HCT116 (cell line): ENCODE data around the gene PPM1M. TPM values are rescaled to one million over a fixed set of nuclear protein-coding genes. Genes with fewer than 3 reads are reported as not detected.

ENCODE experiments used
- ATAC-seq: fragments of 200-7000 bp; cut with Tn5 transposase; 2 replicates; pipeline ENCODE4 v1.9.1; 2020; ENCODE audit warnings: mild to moderate bottlenecking, moderate library complexity
- BruUV-seq: library from RNA; stranded (reverse); fragments of 400-500 nt; replicated peaks from 2 replicates; lab custom pipeline; 2021; lab: Mats Ljungman, UMichigan
- CTCF ChIA-PET: fragments of 300-600 bp; sonication (Branson Sonifier 250); formaldehyde crosslinking; loops from one replicate; lab custom pipeline; 2021; ENCODE audit warnings: antibody characterized with exemption; lab: Charles Lee
- POLR2A ChIA-PET: fragments of 300-600, 350-600 bp; sonication (Branson Sonifier 250); formaldehyde crosslinking; loops from one replicate; lab custom pipeline; 2021; ENCODE audit warnings: antibody characterized with exemption; lab: Charles Lee
- RAD21 ChIA-PET, 2 experiments: fragments of 300-600 bp; sonication (Branson Sonifier 250); formaldehyde crosslinking; loops; one replicate each; lab custom pipeline; 2023; ENCODE audit warnings: low total read pairs in 2 of 2; ENCODE audit not compliant: uncharacterized antibody in 2 of 2, unreplicated experiment in 2 of 2, low non-redundant PET in 1 of 2; lab: Charles Lee
- DNase-seq: peaks from one replicate; pipeline ENCODE4 v3.0.0-alpha.2; 2010; ENCODE audit warnings: low read depth, low spot score
- H2AFZ ChIP-seq: fragments of 200-600 bp; shearing (Covaris generic), sonication (generic); 2 replicates; pipeline ENCODE4 v1.6.1; 2017; ENCODE audit warnings: low read depth, mixed run types, mixed read lengths, antibody characterized with exemption, low read length; ENCODE audit not compliant: poor library complexity, severe bottlenecking
- H3K27ac ChIP-seq: 2 replicates; pipeline ENCODE4 v1.5.1; 2012; ENCODE audit warnings: low read depth, low read length
- H3K27me3 ChIP-seq: fragments of 200-600 bp; sonication (generic); 2 replicates; pipeline ENCODE4 v1.6.1; 2016; ENCODE audit warnings: mixed run types, low read length, mixed read lengths; ENCODE audit not compliant: insufficient read depth
- H3K36me3 ChIP-seq, 2 experiments: fragments of 200-500 bp in 1 of 2; fragments of 200-600 bp in 1 of 2; sonication (Bioruptor generic) in 1 of 2; sonication (generic) in 1 of 2; 2 replicates each; pipeline versions ENCODE4 v1.5.1 to v1.6.1; 2014 to 2016; ENCODE audit warnings: low read length in 2 of 2, inconsistent platforms in 1 of 2, mixed read lengths in 1 of 2, mixed run types in 1 of 2; ENCODE audit not compliant: insufficient read depth in 2 of 2, control insufficient read depth in 1 of 2
- H3K4me1 ChIP-seq, 2 experiments: fragments of 200-600 bp in 1 of 2; sonication (generic) in 1 of 2; 2 replicates each; pipeline versions ENCODE4 v1.5.1 to v1.6.1; 2012 to 2017; ENCODE audit warnings: low read length in 2 of 2, inconsistent platforms in 1 of 2, mild to moderate bottlenecking in 1 of 2, mixed read lengths in 1 of 2, mixed run types in 1 of 2, moderate library complexity in 1 of 2; ENCODE audit not compliant: insufficient read depth in 2 of 2, control insufficient read depth in 1 of 2
- H3K4me2 ChIP-seq: fragments of 200-600 bp; sonication (generic); 2 replicates; pipeline ENCODE4 v1.6.1; 2017; ENCODE audit warnings: mixed run types, low read length, mixed read lengths
- H3K4me3 ChIP-seq, 2 experiments: fragments of 200-600 bp in 1 of 2; sonication (generic) in 1 of 2; replicated peaks in 1 of 2; 2 replicates each; pipeline ENCODE4 v1.5.1; 2011 to 2016; ENCODE audit warnings: low read length in 2 of 2, control low read depth in 1 of 2, low read depth in 1 of 2, mild to moderate bottlenecking in 1 of 2, mixed read lengths in 1 of 2, mixed run types in 1 of 2
- H3K79me2 ChIP-seq: fragments of 200-600 bp; sonication (generic); 2 replicates; pipeline ENCODE4 v1.6.1; 2017; ENCODE audit warnings: mild to moderate bottlenecking, mixed run types, low read length, moderate library complexity, mixed read lengths; ENCODE audit not compliant: insufficient read depth
- H3K9ac ChIP-seq: fragments of 200-600 bp; sonication (generic); 2 replicates; pipeline ENCODE4 v1.6.1; 2016; ENCODE audit warnings: low read length, mixed read lengths
- H3K9me2 ChIP-seq: fragments of 200-600 bp; sonication (generic), shearing (Covaris generic); 2 replicates; pipeline ENCODE4 v1.6.1; 2017; ENCODE audit warnings: mixed run types, mild to moderate bottlenecking, moderate library complexity; ENCODE audit not compliant: insufficient read depth
- H3K9me3 ChIP-seq, 2 experiments: fragments of 200-500 bp in 1 of 2; fragments of 200-600 bp in 1 of 2; sonication (Bioruptor generic) in 1 of 2; sonication (generic) in 1 of 2; 2 replicates each; pipeline ENCODE4 v1.6.1; 2014 to 2017; ENCODE audit warnings: low read length in 2 of 2, mixed read lengths in 2 of 2, inconsistent platforms in 1 of 2, low read depth in 1 of 2, mild to moderate bottlenecking in 1 of 2, mixed run types in 1 of 2, moderate library complexity in 1 of 2; ENCODE audit not compliant: control insufficient read depth in 1 of 2, insufficient read depth in 1 of 2
- H4K20me1 ChIP-seq: fragments of 200-600 bp; sonication (generic), shearing (Covaris generic); 2 replicates; pipeline ENCODE4 v1.6.1; 2017; ENCODE audit warnings: mixed run types, mild to moderate bottlenecking, moderate library complexity; ENCODE audit not compliant: insufficient read depth
- ATF3 ChIP-seq: IDR thresholded peaks from 2 replicates; pipeline ENCODE4 v1.6.1; 2012
- CBX3 ChIP-seq: IDR thresholded peaks from 2 replicates; pipeline ENCODE4 v1.6.1; 2012; ENCODE audit warnings: low read depth
- CEBPB ChIP-seq: IDR thresholded peaks from 2 replicates; pipeline ENCODE4 v1.6.1; 2012; ENCODE audit warnings: low read depth
- CTCF ChIP-seq, 3 experiments: fragments of 200-600 bp in 1 of 3; sonication (generic) in 1 of 3; IDR thresholded peaks in 2 of 3; conservative IDR thresholded peaks in 1 of 3; 2 replicates each; pipeline ENCODE4 v1.5.1; 2012 to 2017; ENCODE audit warnings: low read depth in 2 of 3, low read length in 2 of 3, antibody characterized with exemption in 1 of 3, borderline replicate concordance in 1 of 3, control low read depth in 1 of 3, mild to moderate bottlenecking in 1 of 3, mixed read lengths in 1 of 3, mixed run types in 1 of 3, moderate library complexity in 1 of 3; ENCODE audit not compliant: insufficient read depth in 1 of 3
- ELF1 ChIP-seq: IDR thresholded peaks from 2 replicates; pipeline ENCODE4 v1.6.1; 2012; ENCODE audit warnings: low read depth, borderline replicate concordance
- EZH2 ChIP-seq: fragments of 200-600 bp; sonication (generic); IDR thresholded peaks from 2 replicates; pipeline ENCODE4 v1.6.1; 2017; ENCODE audit warnings: antibody characterized with exemption, mixed run types
- EZH2phosphoT487 ChIP-seq: fragments of 200-600 bp; IDR thresholded peaks from 2 replicates; pipeline ENCODE4 v1.6.1; 2018; ENCODE audit warnings: antibody characterized with exemption, borderline replicate concordance
- FOSL1 ChIP-seq: IDR thresholded peaks from 2 replicates; pipeline ENCODE4 v1.6.1; 2012; ENCODE audit warnings: low read depth
- JUND ChIP-seq: IDR thresholded peaks from 2 replicates; pipeline ENCODE4 v1.6.1; 2012
- POLR2A ChIP-seq: IDR thresholded peaks from 2 replicates; pipeline ENCODE4 v1.7.0; 2011; ENCODE audit warnings: borderline replicate concordance; ENCODE audit not compliant: insufficient read depth, insufficient read length; ENCODE audit errors: extremely low read depth
- REST ChIP-seq: IDR thresholded peaks from 2 replicates; pipeline ENCODE4 v1.6.1; 2012; ENCODE audit warnings: low read depth
- SIN3A ChIP-seq: IDR thresholded peaks from 2 replicates; pipeline ENCODE4 v1.6.1; 2012; ENCODE audit warnings: low read depth
- SRF ChIP-seq: IDR thresholded peaks from 2 replicates; pipeline ENCODE4 v1.6.1; 2012; ENCODE audit warnings: low read depth
- YY1 ChIP-seq: IDR thresholded peaks from 2 replicates; pipeline ENCODE4 v1.6.1; 2011; ENCODE audit warnings: low read length, low read depth, moderate library complexity, mild to moderate bottlenecking; ENCODE audit not compliant: insufficient replicate concordance; ENCODE audit errors: extremely low read depth
- ZBTB33 ChIP-seq: IDR thresholded peaks from 2 replicates; pipeline ENCODE4 v1.6.1; 2011; ENCODE audit warnings: mild to moderate bottlenecking, low read length, moderate library complexity; ENCODE audit not compliant: insufficient replicate concordance; ENCODE audit errors: extremely low read depth
- ZFX ChIP-seq: fragments of 450-650 bp; IDR thresholded peaks from 2 replicates; pipeline ENCODE4 v1.6.1; 2017
- intact Hi-C: fragments of 100-400 bp; cut with micrococcal nuclease; formaldehyde crosslinking; loops from 2 replicates; pipeline ENCODE4 v1.10.0; 2022
- total RNA-seq: library from RNA; stranded (reverse); gene quantifications from one replicate; pipeline ENCODE4 v1.2.1, GENCODE V29; 2021; ENCODE audit not compliant: unreplicated experiment
- TF ChIP-seq, protein P1 (sequence below): IDR thresholded peaks from 2 replicates; pipeline ENCODE4 v1.6.1; 2012

PPM1M gene
- total RNA-seq, 1 experiment from 2014 or later: 16.6 TPM

- Histone ChIP-seq H3K36me3 (peaks cover 17% of the 10 kb centered on the region in 2 experiments; a peak in 3 of 4 replicates), H4K20me1 (no peaks in the 10 kb centered on the region)
- TF ChIP-seq ELF1 (no peak), YY1 (no peak), ATF3 (no peak), CTCF (IDR thresholded peaks at IDR 0.05 in 2 of 3, conservative IDR thresholded peaks at IDR 0.05 in 1 of 3; ENCODE audit: borderline replicate concordance in 1 of 3, insufficient read depth in 1 of 3, low read depth in 2 of 3, low read length in 2 of 3) (no peak), POLR2A (no peak), EZH2 (no peak), CBX3 (no peak), EZH2phosphoT487 (no peak), REST (no peak), ZBTB33 (no peak), JUND (no peak), FOSL1 (no peak), CEBPB (no peak), SRF (no peak), SIN3A (no peak), ZFX (no peak)
- TF ChIP-seq, protein P1, sequence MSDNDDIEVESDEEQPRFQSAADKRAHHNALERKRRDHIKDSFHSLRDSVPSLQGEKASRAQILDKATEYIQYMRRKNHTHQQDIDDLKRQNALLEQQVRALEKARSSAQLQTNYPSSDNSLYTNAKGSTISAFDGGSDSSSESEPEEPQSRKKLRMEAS: no peak
- TF ChIP-seq, all 23 proteins: peak for 0
- Histone ChIP-seq H2AFZ (no peak overlapping the region), H3K27ac (no peak overlapping the region), H3K4me3 (no peak overlapping the region), H3K9me2 (no peaks in the 10 kb centered on the region), H3K4me1 (no peaks in the 10 kb centered on the region), H3K9me3 (no peaks in the 10 kb centered on the region), H3K9ac (no peak overlapping the region), H3K27me3 (no peaks in the 10 kb centered on the region), H3K79me2 (peaks cover under 1% of the 10 kb centered on the region; the same call in 1 of the 2 replicates), H3K4me2 (no peak overlapping the region)
- ATAC-seq (no peak), DNase-seq (no peak)
- ChIA-PET CTCF (interaction anchor here (1.1 to 2.8 kb wide), 3 partner anchors 10 to 108 kb away, joined by 7 to 37 read pairs (median 16); no protein-coding TSS in a partner anchor), POLR2A (no interaction called here), RAD21 (no interaction called here)
- BruUV-seq: no TSS peak
- intact Hi-C loops: no loop called here
Measured at GRCh38 chr3:52230461-52230860, 15.1 kb upstream of the PPM1M start.
